HG02840 (cell line): ENCODE data around the gene PFKL.

Source experiments
- ATAC-seq: cut with Tn5 transposase; IDR thresholded peaks from one replicate; pipeline ENCODE4 v1.9.1; 2021; ENCODE audit warnings: mild to moderate bottlenecking, moderate library complexity, moderate number of reproducible peaks; ENCODE audit not compliant: unreplicated experiment, low FRiP score

Gene PFKL

DNA sequence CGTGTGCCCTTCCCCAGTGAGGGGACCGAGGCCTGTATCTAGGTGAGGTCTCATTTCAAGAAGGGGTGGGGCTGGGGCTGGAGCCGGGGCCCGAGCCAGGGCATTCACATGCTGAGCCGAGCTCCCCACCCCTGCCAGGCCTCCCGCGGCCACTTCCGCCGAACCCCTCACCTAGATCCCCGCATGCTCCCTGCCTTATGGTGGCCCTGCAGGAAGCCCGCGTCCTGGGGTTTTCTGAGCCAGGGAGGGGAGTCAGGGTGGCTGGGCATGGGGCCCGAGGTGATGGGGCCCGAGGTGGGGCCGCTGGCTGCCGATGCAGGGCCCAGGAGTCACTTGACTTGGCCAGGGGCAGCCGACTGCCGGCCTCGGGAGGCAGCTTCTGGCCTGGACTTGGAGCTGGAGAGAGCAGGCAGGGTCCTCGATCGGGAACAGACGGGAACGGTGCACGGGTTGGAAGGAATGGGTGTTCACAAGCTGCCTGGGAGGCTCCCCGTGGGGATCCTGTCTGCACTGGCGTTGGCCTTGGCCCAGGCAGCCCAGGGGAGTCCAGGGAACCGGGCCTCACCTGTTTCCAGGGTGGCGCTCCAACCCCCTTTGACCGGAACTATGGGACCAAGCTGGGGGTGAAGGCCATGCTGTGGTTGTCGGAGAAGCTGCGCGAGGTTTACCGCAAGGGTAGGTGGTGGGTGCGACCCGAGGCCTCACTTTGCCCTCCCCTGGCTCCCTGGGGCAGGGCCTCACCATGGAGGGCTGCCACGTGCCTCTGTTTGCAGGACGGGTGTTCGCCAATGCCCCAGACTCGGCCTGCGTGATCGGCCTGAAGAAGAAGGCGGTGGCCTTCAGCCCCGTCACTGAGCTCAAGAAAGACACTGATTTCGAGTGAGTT lies 25.8 kb downstream of the PFKL start:
- no peak for ATAC-seq

DNA sequence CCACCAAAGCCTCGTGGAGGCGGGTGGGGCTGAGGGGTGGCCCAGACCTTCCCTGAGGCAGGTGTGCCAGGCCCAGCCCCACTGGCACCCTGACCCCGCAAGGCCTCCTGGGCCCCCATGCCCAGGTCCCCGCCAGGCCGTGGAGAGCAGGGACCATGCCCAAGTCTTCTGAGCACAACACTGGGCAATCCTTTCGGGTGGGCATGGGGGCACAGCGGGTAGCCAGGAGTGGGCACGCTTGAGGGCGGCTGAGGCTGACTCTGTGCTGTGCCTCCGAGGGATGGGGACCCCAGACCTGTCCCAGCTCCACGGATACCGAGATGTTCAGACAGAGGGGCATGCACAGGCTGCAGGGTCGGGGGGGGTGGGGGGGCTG lies 26.4 kb downstream of the PFKL start:
- ATAC-seq = no peak

DNA sequence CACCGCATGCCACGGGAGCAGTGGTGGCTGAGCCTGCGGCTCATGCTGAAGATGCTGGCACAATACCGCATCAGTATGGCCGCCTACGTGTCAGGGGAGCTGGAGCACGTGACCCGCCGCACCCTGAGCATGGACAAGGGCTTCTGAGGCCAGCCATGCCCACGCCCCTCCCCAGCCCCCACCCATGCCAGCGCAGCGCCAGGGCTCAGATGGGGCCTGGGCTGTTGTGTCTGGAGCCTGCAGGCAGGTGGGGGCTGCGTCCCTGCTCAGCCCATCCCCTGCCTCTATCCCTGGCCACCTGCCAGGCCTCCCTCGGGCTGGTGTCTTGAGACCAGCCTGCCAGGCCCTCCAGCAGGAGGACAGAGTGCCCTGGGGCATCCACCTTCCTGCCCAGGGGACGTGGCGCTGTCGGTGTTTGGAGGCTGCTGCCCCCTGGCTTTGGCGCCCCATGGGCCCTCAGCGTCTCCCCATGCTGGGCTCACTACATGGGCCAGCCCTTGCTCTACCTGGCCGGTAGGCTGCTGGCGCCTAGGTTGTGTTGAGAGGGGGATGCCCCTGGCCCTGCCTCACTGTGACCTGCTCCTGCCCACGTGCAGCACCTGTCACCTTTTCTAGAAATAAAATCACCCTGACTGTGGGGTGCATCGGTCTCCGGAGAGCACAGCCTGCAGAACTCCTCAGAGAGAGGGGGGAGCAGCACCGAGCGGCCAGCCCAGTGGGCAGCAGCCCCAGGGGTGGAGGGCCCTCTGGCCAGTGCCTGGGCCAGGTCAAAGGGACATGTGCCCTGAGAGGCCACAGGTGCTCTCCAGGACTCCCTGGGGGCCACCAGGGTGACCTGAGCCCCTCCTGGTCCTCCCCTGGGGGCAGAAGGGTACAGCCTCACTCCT lies 27.1 kb downstream of the PFKL start:
- ATAC-seq = no peak

DNA sequence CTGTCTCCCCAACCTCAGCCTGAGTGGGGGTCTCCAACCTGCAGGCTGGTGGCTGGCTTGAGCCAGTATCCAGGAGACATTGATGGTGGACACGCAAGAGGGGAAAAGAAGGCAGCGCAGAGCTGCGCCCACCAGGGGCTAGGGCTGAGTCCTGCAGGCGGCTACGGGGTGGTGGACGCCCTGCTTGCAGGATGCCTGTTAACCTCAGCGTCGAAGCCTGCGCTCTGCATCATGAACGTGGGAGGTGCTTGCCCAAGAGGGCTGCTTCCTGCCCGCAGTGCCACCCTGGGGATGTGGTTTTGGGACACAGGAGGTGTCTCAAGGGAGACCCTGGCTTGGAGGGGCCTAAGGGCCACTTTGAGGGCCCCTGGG lies 27.7 kb downstream of the PFKL start:
- ATAC-seq = no peak

DNA sequence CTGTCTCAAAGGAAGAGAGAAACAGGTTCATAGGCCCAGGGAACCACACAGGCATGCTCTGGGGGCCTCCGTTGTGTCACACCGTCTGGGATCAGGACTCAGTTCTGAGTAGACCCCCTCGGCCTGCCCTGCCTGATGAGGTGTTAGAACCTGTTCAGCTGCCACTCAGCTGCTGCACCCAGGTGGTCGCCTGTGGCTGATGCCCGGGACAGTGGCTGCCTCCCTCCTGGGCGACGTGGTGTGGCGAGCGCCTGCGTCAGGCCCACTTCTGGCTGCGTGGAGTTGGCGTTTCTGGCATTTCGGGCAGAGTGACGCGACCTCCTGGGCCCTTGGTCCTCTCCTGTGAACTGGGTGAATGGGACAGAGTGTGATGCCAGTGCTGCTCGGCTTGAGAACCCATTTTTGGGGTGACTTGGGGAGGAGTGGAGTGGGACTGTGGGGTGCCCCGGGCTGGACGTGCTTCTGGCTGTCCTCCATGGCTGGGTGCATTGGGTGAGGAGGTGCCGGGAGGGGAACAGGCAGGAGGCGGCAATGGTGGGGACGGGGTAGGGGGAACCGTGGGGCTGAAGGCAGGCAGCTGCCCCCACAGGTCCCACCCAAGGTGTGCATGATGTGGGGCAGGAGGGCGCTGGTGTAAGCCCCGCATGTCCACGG lies 28.5 kb downstream of the PFKL start:
- no peak for ATAC-seq

DNA sequence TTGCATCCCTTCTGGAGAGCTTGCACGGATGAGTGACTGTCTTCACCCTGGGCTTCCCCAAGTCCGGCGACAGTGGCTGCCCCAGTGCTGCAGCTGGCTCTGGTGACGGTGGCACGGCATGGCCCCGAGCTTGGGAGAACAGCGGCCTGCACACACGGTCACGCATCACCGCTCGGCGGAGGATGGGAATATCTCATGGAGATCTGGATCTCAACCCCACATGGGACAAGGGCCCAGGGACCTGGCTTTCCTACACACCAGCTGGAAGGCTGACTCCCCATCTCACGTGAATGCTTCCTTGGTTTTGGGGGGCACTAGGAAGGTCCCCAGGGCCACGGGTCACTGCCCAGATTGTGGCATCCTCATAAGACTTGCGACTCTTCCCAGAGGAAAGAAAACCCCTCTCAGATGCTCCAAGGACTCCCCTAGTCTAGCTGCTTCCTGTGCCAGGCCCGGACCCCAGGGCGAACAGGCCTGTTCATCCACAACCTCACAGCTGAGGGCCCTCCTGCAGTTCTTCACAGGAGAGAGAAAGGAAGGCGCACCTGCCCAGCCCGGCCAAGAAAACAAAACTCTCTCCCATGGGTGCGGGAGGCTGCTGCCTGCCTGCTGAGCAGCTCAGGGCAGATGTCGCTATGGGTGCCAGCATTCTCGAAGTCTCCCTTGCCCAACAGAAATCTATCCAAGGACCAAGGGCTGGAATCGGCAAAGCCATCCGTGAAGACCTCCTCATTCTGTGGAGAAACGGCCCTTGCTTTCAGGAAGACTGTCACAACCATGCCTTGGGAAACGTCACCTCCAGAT lies 29.4 kb downstream of the PFKL start:
- ATAC-seq = no peak

DNA sequence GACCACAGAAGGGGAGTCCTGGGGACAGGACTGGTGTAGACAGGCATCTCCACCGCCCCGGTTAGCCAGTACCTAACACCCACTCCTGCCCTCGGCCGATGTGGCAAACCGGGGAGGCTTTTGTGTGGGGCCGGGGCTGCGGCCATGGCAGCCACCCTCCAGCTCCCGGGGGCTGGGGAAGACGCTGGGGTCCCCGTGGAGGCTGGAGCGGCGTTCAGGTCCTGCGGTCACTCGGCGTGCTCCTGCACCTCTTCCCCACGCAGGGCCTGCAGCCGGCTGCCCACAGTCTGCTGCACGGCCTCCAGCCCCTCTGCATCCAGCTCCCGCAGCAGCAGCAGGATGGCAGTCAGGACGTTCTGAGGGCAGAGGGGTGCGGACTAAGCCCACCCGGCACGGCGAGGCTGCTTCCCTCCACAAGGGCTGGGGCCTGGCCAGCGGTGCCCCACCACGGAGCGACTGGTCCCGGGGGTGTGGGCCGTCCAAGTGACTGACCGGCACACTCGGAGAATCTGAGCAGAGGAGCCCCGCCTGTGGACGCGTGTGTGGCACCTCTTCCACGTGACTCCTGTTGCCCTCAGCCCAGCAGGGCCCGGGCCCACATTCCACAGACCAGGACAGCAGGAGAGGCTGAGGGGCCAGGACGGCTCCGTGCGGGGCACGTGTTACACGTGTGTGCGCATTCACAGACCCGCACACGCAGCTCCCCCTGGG lies 30.3 kb downstream of the PFKL start:
- no peak for ATAC-seq

DNA sequence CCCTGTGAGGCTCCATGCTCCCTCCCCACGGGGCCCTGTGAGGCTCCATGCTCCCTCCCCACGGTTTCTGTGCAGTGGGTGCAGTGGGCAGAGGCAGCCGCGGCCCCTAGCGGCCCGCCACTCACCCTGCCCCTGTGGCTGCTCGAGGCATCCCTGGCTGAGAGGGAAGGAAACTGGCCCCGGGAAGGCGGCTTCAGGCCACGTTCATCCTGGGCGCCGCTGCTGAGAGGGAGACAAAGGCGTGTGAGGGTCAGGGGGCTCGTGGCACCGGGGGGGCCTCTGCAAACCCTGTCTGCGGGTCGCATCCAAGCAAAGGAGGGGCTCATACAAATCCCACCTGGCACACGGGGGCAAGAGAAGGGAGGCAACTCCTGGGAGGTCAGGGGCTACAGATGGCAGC lies 30.8 kb downstream of the PFKL start:
- ATAC-seq = no peak

DNA sequence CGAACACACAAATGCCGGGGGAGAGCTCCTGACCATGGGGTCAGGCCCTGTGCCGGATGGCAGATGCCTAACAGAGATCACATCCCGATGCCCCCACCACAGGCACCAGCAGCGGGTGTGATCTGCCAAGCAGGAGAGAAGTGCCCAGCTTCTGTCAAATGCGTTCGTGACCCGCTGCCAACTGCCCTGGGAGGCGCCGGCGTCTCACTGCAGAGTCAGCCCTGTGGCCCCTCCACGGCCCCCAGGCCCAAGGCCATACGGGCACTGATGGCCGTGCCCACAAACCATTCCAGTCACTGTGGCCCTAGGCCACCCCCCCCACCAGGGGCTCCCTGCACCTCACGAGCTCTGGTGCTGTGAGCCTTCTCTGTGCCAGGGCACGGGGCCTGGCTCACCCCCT lies 31.4 kb downstream of the PFKL start:
- no peak for ATAC-seq

DNA sequence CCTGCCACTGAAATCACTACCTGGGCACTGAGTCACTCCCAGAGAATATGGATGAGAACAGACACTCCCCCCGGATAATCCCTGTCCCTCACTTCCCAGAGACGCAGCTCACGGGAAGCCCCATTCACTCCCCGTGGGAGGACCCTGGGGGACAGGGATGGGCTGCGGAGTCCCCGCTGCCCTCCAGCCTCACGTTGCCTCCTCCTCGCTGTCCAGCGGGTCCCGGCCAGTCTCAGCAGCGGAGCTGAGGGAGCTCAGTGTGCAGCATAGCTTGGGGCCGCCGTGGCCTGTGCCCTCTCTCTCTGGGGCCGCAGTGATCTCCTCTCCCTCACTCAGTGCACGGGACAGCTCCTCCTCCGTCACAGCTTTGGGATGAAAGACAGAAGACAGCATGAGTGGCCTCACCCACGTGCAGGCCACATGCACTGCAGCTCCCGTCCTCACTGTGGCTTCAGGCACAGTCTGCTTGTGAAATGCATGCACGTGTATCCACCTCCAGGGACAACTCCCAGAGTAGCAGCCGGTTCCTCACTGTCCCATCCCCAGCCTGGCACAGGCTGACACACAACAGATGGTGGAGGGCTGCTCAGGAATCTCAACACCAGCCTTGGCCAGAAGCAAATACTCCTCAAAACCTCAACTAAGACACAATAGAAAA lies 31.9 kb downstream of the PFKL start:
- no peak for ATAC-seq

DNA sequence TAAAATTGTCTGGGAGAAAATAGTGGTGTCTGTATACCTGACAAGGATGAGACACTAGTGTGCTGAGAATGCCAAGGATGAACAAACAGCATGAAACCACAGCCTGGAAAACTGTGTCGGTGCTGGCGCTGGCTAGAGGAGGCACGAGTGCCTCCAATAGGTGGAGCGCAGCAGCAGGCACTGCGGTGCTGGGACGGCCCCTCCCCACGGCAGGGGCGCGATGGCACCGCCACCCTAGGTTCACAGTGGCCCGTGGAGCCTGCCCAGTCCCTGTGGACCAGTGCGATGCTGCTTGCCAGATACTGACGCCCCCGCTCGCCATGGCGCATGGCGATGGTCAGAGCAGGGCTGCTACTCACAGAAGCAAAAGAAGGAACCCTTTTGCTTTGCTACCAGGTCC lies 32.5 kb downstream of the PFKL start:
- ATAC-seq = no peak

DNA sequence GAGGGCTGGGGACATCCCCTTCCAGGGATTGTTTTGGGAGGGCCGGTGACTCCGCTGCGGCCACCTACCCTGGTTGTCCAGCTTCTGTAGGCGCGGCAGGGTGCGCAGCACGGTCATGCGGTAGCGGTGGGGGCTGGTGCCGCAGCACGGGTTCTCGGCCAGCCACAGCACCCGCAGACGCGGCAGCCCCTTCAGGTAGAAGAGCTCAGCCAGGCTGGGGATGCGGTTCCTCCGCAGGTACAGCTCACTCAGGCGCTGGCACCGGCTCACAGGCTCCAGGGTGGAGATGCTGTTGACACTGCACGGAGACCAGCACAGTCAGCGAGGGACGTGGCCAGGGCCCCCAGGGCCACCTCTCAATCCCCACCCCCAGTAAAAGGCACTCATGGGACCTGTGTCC lies 33.1 kb downstream of the PFKL start:
- ATAC-seq = no peak

DNA sequence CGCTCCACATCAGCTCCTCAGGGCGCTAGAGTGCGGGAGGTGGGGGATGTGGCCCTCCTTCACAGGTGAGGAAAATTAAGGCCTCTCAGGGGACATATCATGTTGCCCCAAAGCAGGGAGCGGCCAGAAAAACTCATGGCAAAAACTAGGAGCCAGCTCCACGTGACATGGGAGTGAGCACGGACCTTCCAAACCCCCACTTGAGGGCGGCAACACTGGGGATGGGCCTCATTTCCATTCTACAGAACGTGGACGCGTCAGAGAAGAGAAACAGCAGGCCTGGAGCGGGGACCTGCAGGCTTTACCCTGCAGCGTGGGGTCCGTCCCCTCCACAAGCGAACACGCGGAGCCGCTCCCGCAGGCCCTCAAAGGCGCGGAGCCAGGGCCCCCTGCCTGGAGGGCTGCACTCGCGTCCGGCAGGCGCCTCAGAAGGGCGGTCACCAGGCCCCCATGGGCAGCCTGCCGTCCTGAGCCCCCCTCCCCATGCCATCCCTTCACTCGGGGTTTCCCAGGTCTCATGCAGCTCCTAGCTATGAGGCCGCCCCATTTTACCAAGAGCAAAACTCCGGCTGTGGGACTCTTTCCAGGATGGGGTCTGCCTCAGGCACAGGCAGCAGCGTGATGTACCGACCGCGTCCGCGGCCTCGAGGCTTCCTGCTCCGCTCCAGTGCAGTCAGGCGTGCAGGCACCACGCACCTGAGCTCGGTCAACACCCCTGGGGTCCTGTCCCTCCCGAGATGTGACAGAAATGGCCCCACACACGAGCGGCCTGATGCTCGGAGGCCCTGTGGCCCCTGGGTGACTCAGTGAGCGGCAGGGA lies 33.9 kb downstream of the PFKL start:
- ATAC-seq = no peak

DNA sequence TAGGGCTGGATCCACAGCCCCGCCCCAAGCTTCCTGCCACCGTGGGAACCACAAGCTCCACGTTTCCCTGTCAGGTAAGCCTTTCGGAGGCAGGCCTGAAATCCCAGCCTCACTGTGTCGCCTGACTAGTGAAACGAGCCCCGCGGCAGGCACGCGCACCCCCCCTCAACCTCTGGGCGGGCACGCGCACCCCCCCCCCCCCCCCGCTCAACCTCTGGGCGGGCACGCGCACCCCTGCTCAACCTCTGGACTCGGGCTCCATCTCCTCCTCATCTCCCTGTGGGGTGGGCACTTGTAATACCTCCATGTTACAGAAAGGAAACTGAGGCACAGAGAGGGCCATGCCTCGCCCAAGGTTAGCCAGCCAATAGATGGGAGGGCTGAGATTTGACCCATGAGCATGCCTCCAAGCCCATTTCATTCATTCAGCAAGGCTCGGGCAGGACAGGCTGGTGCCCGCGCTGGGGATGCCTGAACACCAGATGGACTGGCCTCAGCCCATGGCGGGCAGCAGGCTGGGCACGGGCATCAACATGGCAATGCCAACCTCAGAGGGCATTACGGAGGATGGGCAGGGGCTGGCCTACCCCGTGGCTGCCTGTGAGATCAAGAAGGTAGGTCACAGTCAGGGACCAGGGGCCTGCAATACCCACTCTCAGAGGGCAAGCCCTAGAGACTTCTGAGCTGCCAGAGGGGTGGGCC lies 34.6 kb downstream of the PFKL start:
- ATAC-seq = no peak

DNA sequence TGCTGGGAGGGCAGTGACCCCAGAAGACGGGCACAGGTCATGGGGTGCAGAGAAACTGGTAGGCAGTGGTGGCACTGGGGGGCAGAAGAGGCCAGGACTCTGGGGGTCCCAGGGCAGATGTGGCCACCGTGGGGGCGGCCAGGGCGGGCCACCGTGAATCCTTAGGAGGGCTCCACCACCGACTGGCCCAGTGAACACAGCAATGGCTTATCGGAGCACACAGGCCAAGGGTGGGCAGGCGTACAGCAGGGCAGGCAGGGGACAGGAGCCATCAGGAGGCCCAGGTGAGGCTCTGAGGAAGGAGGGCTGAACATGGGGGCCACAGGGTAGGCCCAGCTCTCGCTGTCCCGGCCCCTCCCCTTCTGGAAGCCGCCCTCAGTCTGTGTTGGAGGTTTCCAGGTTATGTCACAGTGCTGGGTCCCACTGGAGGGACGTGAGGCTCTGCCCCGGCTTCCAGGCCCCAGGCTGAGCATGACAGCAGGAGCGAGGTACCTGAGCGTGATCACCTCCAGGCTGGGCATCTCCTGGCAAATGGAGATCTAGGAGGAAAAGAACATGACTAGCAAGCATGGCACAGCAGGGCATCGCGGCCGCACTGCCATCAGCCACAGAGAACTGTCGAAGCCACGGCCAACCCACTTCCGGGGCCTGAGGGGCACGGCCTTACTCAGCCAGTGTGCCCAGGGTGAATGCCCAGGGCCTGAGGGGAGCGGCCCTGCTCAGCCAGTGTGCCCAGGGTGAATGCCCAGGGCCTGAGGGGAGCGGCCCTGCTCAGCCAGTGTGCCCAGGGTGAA lies 35.6 kb downstream of the PFKL start:
- no peak for ATAC-seq

DNA sequence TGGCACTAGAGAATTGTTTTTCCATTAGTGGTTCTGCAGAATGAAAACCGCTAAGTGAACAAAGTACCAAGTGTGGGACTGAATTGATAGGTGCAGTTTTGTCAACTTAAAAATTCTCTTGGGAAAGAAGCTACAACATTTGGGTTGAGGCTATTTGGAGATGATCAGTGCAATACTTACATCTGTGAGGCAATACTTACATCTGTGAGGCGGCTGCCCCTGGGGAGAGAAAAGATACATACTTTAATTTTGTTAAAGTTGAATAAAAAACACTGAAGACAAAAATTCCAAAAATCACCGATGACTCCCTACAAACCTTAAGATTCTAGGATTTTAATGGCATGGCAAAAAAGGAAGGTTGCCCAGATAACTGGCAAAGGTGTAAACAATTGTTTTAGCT lies 37.6 kb downstream of the PFKL start:
- ATAC-seq = no peak
